ENCODE measurements around the gene PLEKHO2.

Gene PLEKHO2

DNA sequence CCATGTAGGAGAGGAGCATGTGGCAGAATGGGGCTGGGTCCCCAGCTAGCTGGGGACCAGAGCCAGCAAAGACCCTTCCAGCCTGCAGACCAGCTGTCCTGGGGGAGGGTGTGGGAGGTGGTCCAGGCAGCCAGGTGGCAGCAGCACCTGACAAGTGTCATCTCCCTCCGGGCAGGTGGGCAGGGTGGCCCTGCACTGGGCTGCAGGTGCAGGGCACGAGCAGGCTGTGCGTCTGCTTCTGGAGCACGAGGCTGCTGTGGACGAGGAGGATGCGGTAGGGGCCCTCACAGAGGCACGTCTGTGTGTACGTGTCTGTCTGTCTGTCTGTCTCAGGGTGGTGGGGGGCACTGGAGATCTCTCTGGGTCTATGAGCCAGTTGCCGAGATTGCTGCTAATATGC lies 75.5 kb downstream of the PLEKHO2 start:
- Histone ChIP-seq H3K9me3 (ENCODE audit: severe bottlenecking) (no peaks in the 10 kb centered on the region), H3K27ac (no peak overlapping the region), H3K4me3 (ENCODE audit: low read depth, low read length) (no peak overlapping the region), H3K27me3 (ENCODE audit: insufficient read depth, low read depth, severe bottlenecking) (no peaks in the 10 kb centered on the region), H3K36me3 (no peaks in the 10 kb centered on the region)
- TF ChIP-seq, protein P1, sequence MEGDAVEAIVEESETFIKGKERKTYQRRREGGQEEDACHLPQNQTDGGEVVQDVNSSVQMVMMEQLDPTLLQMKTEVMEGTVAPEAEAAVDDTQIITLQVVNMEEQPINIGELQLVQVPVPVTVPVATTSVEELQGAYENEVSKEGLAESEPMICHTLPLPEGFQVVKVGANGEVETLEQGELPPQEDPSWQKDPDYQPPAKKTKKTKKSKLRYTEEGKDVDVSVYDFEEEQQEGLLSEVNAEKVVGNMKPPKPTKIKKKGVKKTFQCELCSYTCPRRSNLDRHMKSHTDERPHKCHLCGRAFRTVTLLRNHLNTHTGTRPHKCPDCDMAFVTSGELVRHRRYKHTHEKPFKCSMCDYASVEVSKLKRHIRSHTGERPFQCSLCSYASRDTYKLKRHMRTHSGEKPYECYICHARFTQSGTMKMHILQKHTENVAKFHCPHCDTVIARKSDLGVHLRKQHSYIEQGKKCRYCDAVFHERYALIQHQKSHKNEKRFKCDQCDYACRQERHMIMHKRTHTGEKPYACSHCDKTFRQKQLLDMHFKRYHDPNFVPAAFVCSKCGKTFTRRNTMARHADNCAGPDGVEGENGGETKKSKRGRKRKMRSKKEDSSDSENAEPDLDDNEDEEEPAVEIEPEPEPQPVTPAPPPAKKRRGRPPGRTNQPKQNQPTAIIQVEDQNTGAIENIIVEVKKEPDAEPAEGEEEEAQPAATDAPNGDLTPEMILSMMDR (IDR thresholded peaks at IDR 0.05; ENCODE audit: low read depth, low read length): no peak
- DNase-seq: no peak
